Pancreas (tissue), 10 donors: ENCODE results near the gene ACOXL. TPM values are rescaled to one million over a fixed set of nuclear protein-coding genes. Genes with fewer than 3 reads are reported as not detected.
A peak's percentile ranks its signal among the peaks of the same experiment; 100 is the strongest.

Experiments used
- ATAC-seq, 4 donors: fragments of 200-7000 bp; cut with Tn5 transposase; one replicate each; pipeline versions ENCODE4 v1.8.0 to v1.9.1; 2020; ENCODE audit warnings: mild to moderate bottlenecking in 4 of 4, moderate library complexity in 4 of 4
- DNase-seq, 6 donors: peaks; one replicate each; pipeline ENCODE4 v3.0.0-alpha.2; 2020
- FAIRE-seq: peaks from 2 replicates; lab custom pipeline; 2012; peaks lifted over from hg19 to GRCh38; lab: Jason Lieb, UNC
- H3K27ac ChIP-seq, 4 donors: fragments of 200-600 bp; sonication (generic); 1 replicate in 3 of 4; 2 replicates in 1 of 4; pipeline versions ENCODE4 v1.5.0 to v1.8.0; 2020
- H3K27me3 ChIP-seq, 4 donors: fragments of 200-600 bp; one replicate each; pipeline ENCODE4 v1.8.0; 2021
- H3K36me3 ChIP-seq, 3 donors: fragments of 200-600 bp; sonication (generic) in 1 of 3; one replicate each; pipeline versions ENCODE4 v1.5.0 to v1.8.0; 2020 to 2021
- H3K4me1 ChIP-seq, 3 donors: fragments of 200-600 bp; one replicate each; pipeline ENCODE4 v1.8.0; 2021
- H3K4me3 ChIP-seq, 4 donors: fragments of 200-600 bp; sonication (generic) in 2 of 4; one replicate each; pipeline versions ENCODE4 v1.5.0 to v1.8.0; 2020 to 2021
- H3K9me3 ChIP-seq, 4 donors: fragments of 200-600 bp; one replicate each; pipeline ENCODE4 v1.8.0; 2021
- WGBS, 2 donors: extraction: QIAGEN DNeasy Blood & Tissue Kit; methylation state at CpG; one replicate each; pipeline ENCODE4 v1.1.7; 2013; 5-methylcytosine and 5-hydroxymethylcytosine counted together
- intact Hi-C, 3 donors: fragments of 100-400 bp; cut with DNase I; formaldehyde crosslinking; loops; one replicate each; pipeline versions ENCODE4 v1.11.1 to v1.14.2; 2022
- polyA plus RNA-seq, 2 donors: library from polyadenylated mRNA; stranded (reverse); fragments of 200-250 nt; gene quantifications; one replicate each; pipeline ENCODE4 v1.2.3, GENCODE V29; 2013
- total RNA-seq, 6 donors: library from RNA; stranded (reverse); fragmentation: NEBNext Ultra II Directional in 4 of 6; extraction: Animal tissue kit (Norgen Biotek cat#: 25700) in 4 of 6; gene quantifications; one replicate each; pipeline versions ENCODE4 v1.2.1 to v1.2.4, GENCODE V29; 2021 to 2023
- TF ChIP-seq, protein P1 (sequence below), 4 donors: fragments of 200-600 bp; sonication (generic) in 3 of 4; IDR thresholded peaks; one replicate each; pipeline versions ENCODE4 v1.5.0 to v1.8.0; 2021; ENCODE audit warnings: antibody characterized with exemption in 4 of 4
- donor health status: healthy with polysubstance abuse.
- donor health status: DM: no; HTN: no; CAD: no; lungs with moderate emphysema.
- donor health status: DM: no; HTN: no; CAD: no.
- donor health status: control.
- donor health status: control.
- donor health status: Bipolar disorder and iron deficiency.
- donor health status: DM: yes; HTN: yes; CAD: no.
- donor health status: DM: no; HTN: no; CAD: no.
- donor health status: DM: no; HTN: no; CAD: no.
- donor health status: DM: yes; HTN: yes; CAD: no.

The ACOXL gene
- total and polyA plus RNA-seq, 8 donors, result 0.06 to 0.75 (median 0.21) TPM; not detected in 2

DNA sequence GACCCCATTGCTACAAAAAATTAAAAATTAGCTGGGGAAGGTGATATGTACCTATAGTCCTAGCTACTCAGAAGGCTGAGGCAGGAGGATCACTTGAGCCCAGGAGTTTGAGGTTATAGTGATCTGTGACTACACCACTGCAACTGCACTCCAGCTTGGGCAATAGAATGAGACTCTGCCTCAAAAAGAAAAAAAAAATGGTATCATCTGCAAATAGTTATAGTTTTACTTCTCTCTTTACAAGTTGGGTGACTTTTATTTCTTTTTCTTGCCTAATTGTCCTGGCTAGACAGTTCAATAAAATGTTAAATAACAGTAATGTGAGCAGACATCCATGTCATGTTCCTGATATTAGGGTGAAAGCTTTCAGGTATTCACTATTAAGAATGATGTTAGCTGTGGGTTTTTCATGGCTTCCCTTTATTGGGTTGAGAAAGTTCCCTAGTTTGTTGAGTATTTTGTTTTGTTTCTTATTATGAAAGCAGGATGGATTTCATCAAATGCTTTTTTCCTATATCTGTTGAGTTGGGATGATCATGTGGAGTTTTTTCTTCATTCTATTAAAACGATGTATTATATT lies 24.9 kb upstream of the ACOXL start:
- WGBS, 2 donors, result 39 to 40% methylated on average over 1 of the region's 1 CpG
- FAIRE-seq, result no peak
- DNase-seq, result no peak
- Histone ChIP-seq H3K4me3 (no peak overlapping the region), H3K27me3 (peaks cover 0 to 3% (median 0%) of the 10 kb centered on the region in 4 donors), H3K36me3 (no peaks in the 10 kb centered on the region), H3K27ac (no peak overlapping the region), H3K9me3 (no peaks in the 10 kb centered on the region), H3K4me1 (no peaks in the 10 kb centered on the region)
- intact Hi-C loops, result no loop called here
- ATAC-seq, result no peak
- TF ChIP-seq, protein P1, sequence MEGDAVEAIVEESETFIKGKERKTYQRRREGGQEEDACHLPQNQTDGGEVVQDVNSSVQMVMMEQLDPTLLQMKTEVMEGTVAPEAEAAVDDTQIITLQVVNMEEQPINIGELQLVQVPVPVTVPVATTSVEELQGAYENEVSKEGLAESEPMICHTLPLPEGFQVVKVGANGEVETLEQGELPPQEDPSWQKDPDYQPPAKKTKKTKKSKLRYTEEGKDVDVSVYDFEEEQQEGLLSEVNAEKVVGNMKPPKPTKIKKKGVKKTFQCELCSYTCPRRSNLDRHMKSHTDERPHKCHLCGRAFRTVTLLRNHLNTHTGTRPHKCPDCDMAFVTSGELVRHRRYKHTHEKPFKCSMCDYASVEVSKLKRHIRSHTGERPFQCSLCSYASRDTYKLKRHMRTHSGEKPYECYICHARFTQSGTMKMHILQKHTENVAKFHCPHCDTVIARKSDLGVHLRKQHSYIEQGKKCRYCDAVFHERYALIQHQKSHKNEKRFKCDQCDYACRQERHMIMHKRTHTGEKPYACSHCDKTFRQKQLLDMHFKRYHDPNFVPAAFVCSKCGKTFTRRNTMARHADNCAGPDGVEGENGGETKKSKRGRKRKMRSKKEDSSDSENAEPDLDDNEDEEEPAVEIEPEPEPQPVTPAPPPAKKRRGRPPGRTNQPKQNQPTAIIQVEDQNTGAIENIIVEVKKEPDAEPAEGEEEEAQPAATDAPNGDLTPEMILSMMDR (IDR thresholded peaks at IDR 0.05), result no peak

DNA sequence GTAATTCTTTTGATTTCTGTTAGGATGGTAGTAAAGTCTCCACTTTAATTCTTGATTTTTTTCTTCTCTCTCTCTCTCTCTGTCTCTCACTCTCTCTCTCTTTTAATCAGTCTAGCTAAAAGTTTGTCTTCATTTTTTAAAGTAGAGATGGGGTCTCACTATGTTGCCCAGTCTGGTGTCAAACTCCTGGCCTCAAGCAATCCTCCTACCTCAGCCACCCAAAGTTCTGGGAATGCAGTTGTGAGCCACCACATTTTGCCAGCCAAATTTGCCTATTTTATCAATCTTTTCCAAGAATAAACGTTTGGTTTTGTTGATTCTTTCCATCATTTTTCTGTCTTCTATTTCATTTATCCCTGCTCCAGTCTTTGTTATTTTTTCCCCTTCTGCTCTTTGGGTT lies 23.9 kb upstream of the ACOXL start:
- H3K27me3 ChIP-seq, result peaks cover 0 to 3% (median 0%) of the 10 kb centered on the region in 4 donors
- no peaks in the 10 kb centered on the region for H3K4me1 ChIP-seq
- H3K27ac ChIP-seq, result no peak overlapping the region
- FAIRE-seq (no peak), DNase-seq (no peak), ATAC-seq (no peak)
- H3K9me3 ChIP-seq, result no peaks in the 10 kb centered on the region
- intact Hi-C loops, result no loop called here
- 9 to 10% methylated on average over 1 of the region's 1 CpG for WGBS, 2 donors
- H3K4me3 ChIP-seq, result no peak overlapping the region
- H3K36me3 ChIP-seq, result no peaks in the 10 kb centered on the region
- TF ChIP-seq, protein P1 (IDR thresholded peaks at IDR 0.05), result no peak

GRCh38 chr2:110712737-110713136 lies 19.6 kb upstream of the ACOXL start:
- H3K27me3 ChIP-seq, result peaks cover 0 to 3% (median 0%) of the 10 kb centered on the region in 4 donors
- no peak for DNase-seq
- H3K4me3 ChIP-seq, result no peak overlapping the region
- WGBS, 2 donors, result 91 to 100% methylated on average over 1 of the region's 1 CpG
- intact Hi-C loops, result no loop called here
- no peak for FAIRE-seq
- TF ChIP-seq, protein P1 (IDR thresholded peaks at IDR 0.05), result no peak
- no peak for ATAC-seq
- H3K4me1 ChIP-seq, result no peaks in the 10 kb centered on the region
- H3K27ac ChIP-seq, result no peak overlapping the region
- H3K9me3 ChIP-seq, result no peaks in the 10 kb centered on the region
- H3K36me3 ChIP-seq, result no peaks in the 10 kb centered on the region

DNA sequence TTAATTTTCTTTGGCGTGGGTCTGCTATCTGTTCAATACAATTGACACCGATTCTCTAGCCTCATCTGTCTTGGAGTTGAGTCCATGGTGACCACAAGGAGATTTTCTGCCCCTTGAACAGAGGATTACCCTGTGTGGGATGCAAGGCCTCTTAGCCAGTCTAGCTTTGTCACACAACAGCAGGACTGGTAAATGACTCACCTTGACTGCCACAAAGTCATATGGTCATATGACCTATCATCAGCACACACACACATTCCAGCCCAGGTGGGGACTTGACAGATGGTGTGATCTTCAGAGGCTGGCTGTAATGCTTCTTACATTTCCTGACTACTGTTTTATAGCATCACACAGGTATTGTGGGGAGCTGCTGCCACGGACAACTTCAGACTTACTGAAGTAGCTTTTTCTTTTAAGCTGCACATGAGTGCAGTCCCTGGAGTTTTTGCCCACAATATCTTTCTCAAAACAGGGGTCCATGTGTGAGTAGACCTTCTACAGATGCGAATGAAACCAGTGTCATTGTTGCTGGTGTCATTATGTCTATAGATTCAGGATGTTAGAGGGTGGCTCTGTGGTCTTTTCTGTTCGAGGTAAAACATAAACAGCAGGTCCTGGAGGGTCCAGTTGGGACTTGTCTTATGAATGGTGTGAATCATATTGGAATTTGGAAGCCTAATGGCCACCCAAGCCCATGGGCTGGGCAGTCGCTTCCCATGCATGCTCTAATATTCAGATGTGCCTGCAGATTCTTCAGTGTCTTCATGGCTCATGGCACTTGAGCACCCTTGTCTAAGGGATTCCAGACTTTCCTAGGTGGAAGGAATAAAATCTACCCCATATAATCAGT lies 18.6 kb upstream of the ACOXL start:
- H3K27ac ChIP-seq, result no peak overlapping the region
- ATAC-seq (peak in 2 of 4 donors; percentile 43 to 68), DNase-seq (no peak), FAIRE-seq (no peak)
- no peak overlapping the region for H3K4me3 ChIP-seq
- peaks cover 0 to 3% (median 0%) of the 10 kb centered on the region in 4 donors for H3K27me3 ChIP-seq
- H3K9me3 ChIP-seq, result no peaks in the 10 kb centered on the region
- no peaks in the 10 kb centered on the region for H3K4me1 ChIP-seq
- 74 to 77% methylated on average over 6 of the region's 6 CpGs for WGBS, 2 donors
- no peaks in the 10 kb centered on the region for H3K36me3 ChIP-seq
- TF ChIP-seq, protein P1 (IDR thresholded peaks at IDR 0.05), result no peak
- intact Hi-C loops, result no loop called here
